HepG2 (cell line): ENCODE data around the gene HECTD4. TPM values are rescaled to one million over a fixed set of nuclear protein-coding genes. Genes with fewer than 3 reads are reported as not detected.

Experiments
- ADNP ChIP-seq: sonication (generic); formaldehyde crosslinking; IDR thresholded peaks from 2 replicates; pipeline ENCODE4 v1.4.0; 2020; ENCODE audit warnings: missing genetic modification reagents
- BRCA1 ChIP-seq: sonication (generic); formaldehyde crosslinking; IDR thresholded peaks from 2 replicates; pipeline ENCODE4 v1.4.0; 2020; ENCODE audit warnings: missing genetic modification reagents
- DMAP1 ChIP-seq: IDR thresholded peaks from 2 replicates; pipeline ENCODE4 v1.6.1; 2016
- ERF ChIP-seq: IDR thresholded peaks from 2 replicates; pipeline ENCODE4 v1.6.1; 2018; ENCODE audit warnings: missing biosample characterization, missing genetic modification reagents
- GABPA ChIP-seq, 2 experiments: IDR thresholded peaks; 2 replicates each; pipeline ENCODE4 v1.6.1; 2011 to 2016; ENCODE audit warnings: low read depth in 2 of 2, low read length in 1 of 2, missing biosample characterization in 1 of 2, missing genetic modification characterization in 1 of 2
- HDAC1 ChIP-seq: sonication (generic); formaldehyde crosslinking; IDR thresholded peaks from 2 replicates; pipeline ENCODE4 v1.5.1; 2020; ENCODE audit warnings: mild to moderate bottlenecking, missing genetic modification reagents
- HMG20B ChIP-seq: conservative IDR thresholded peaks from 2 replicates; pipeline ENCODE4 v1.6.1; 2016; ENCODE audit warnings: missing genetic modification reagents, missing compliant biosample characterization
- KAT7 ChIP-seq: IDR thresholded peaks from 2 replicates; pipeline ENCODE4 v1.6.1; 2018; ENCODE audit warnings: borderline replicate concordance, missing compliant biosample characterization
- KDM2A ChIP-seq: sonication (generic); formaldehyde crosslinking; IDR thresholded peaks from 2 replicates; pipeline ENCODE4 v1.4.0; 2020; ENCODE audit warnings: low read depth, missing genetic modification reagents, borderline replicate concordance
- MED13 ChIP-seq: sonication (generic); formaldehyde crosslinking; IDR thresholded peaks from 2 replicates; pipeline ENCODE4 v1.5.0; 2020; ENCODE audit warnings: missing genetic modification reagents
- POLR2AphosphoS5 ChIP-seq: IDR thresholded peaks from 2 replicates; pipeline ENCODE4 v1.6.1; 2012; ENCODE audit warnings: low read depth, low read length
- RFXAP ChIP-seq: sonication (generic); formaldehyde crosslinking; IDR thresholded peaks from 2 replicates; pipeline ENCODE4 v1.4.0; 2020; ENCODE audit warnings: missing genetic modification reagents, borderline replicate concordance
- SALL1 ChIP-seq: sonication (generic); formaldehyde crosslinking; IDR thresholded peaks from 2 replicates; pipeline ENCODE4 v1.8.0; 2022; ENCODE audit warnings: mild to moderate bottlenecking, missing genetic modification reagents
- SPEN ChIP-seq: sonication (generic); formaldehyde crosslinking; IDR thresholded peaks from 2 replicates; pipeline ENCODE4 v1.5.1; 2020; ENCODE audit warnings: low read depth, mild to moderate bottlenecking, missing genetic modification reagents
- TAF1 ChIP-seq: sonication (generic); formaldehyde crosslinking; IDR thresholded peaks from 2 replicates; pipeline ENCODE4 v1.4.0; 2020; ENCODE audit warnings: missing genetic modification reagents
- TGIF2 ChIP-seq: IDR thresholded peaks from 2 replicates; pipeline ENCODE4 v1.6.1; 2016; ENCODE audit warnings: control low read depth, missing compliant biosample characterization
- WIZ ChIP-seq: sonication (generic); formaldehyde crosslinking; IDR thresholded peaks from 2 replicates; pipeline ENCODE4 v1.5.1; 2020; ENCODE audit warnings: mild to moderate bottlenecking, missing genetic modification reagents
- ZNF263 ChIP-seq: sonication (generic); formaldehyde crosslinking; IDR thresholded peaks from 2 replicates; pipeline ENCODE4 v1.4.0; 2020; ENCODE audit warnings: missing genetic modification reagents
- ZNF335 ChIP-seq: sonication (generic); formaldehyde crosslinking; IDR thresholded peaks from 2 replicates; pipeline ENCODE4 v1.4.0; 2020; ENCODE audit warnings: missing genetic modification reagents
- ZNF709 ChIP-seq: sonication (generic); formaldehyde crosslinking; IDR thresholded peaks from 2 replicates; pipeline ENCODE4 v1.5.0; 2020; ENCODE audit warnings: mild to moderate bottlenecking, missing genetic modification reagents
- ZNF713 ChIP-seq: sonication (generic); formaldehyde crosslinking; IDR thresholded peaks from 2 replicates; pipeline ENCODE4 v1.4.0; 2020; ENCODE audit warnings: mild to moderate bottlenecking, missing genetic modification reagents
- polyA plus RNA-seq, 8 experiments: library from polyadenylated mRNA; depleted of rRNA in 3 of 8; stranded (reverse) in 7 of 8; unstranded in 1 of 8; fragments of >200 nt; fragmentation: Illumina TruSeq in 4 of 8; extraction: Trizol in 4 of 8; gene quantifications; 2 replicates each; pipeline versions ENCODE4 v1.2.1 to v1.2.3, GENCODE V29; 2011 to 2016; ENCODE audit warnings: low read depth in 4 of 8, missing spikeins in 1 of 8, mixed read lengths in 1 of 8; ENCODE audit not compliant: insufficient read depth in 1 of 8
- total RNA-seq, 5 experiments: library from RNA; depleted of rRNA; stranded (reverse); fragments of >200 nt; fragmentation: Illumina TruSeq; extraction: Trizol; gene quantifications; 2 replicates each; pipeline ENCODE4 v1.2.3, GENCODE V29; 2016; ENCODE audit warnings: low read depth in 1 of 5
- TF ChIP-seq, protein P1 (sequence below): sonication (generic); formaldehyde crosslinking; IDR thresholded peaks from 2 replicates; pipeline ENCODE4 v1.5.1; 2020; ENCODE audit warnings: mild to moderate bottlenecking, moderate library complexity, missing genetic modification reagents
- TF ChIP-seq, protein P2 (sequence below): IDR thresholded peaks from 2 replicates; pipeline ENCODE4 v1.4.0; 2020; ENCODE audit warnings: mild to moderate bottlenecking, missing genetic modification reagents

The HECTD4 gene
- total and polyA plus RNA-seq, 2 of the 13 experiments (the other 11 are each of a cell fraction or from before 2014, with no cell fraction given) = 9.0 to 11.4 TPM

DNA sequence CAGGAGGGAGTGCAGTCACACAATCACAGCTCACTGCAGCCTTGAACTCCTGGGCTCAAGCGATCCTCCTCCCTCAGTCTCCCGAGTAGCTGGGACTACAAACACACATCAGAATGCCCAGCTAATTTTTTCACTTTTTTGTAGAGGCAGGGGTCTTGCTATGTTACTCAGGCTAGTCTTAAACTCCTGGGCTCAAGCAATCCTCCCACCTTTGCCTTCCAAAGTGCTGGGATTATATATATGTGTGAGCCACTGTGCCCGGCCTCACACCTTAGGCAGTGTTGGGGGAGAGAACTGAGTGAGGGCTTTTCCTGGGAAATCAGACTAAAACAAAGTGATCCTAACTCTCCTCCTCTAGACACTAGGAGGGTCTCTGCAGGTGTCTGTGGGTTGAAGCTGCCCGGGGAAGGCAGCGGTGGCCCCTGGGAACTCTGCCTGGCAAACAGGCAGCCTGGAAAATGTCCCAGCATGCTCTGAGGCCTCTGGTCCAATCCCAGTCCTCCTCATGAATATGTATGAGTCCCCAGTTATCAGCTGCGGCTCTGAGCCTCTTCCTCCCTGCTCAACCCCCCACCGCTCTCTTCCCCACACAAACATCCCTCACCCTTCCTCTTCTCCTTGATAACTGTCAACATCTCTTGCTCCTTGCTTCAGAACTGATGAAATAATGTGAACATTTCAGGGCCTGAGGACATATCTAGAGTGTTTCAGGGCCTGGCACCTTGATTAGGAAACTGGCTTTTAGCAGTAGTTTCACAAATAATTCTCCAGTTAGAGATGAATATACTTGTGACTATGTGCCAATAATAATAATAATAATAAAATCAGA is 265.8 kb downstream of the HECTD4 start (continued):
- TF ChIP-seq, protein P1, sequence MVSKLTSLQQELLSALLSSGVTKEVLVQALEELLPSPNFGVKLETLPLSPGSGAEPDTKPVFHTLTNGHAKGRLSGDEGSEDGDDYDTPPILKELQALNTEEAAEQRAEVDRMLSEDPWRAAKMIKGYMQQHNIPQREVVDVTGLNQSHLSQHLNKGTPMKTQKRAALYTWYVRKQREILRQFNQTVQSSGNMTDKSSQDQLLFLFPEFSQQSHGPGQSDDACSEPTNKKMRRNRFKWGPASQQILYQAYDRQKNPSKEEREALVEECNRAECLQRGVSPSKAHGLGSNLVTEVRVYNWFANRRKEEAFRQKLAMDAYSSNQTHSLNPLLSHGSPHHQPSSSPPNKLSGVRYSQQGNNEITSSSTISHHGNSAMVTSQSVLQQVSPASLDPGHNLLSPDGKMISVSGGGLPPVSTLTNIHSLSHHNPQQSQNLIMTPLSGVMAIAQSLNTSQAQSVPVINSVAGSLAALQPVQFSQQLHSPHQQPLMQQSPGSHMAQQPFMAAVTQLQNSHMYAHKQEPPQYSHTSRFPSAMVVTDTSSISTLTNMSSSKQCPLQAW = 0 out of 2 replicates have a peak, but pooled peaks have one; percentile 18
- 0 out of 2 replicates have a peak, but pooled peaks have one; percentile 20 for TF ChIP-seq BRCA1 (CRISPR knock-in tag)
- no peak for TF ChIP-seq ADNP (CRISPR knock-in tag)
- peak; percentile 35; the same call in 1 of the 2 replicates for TF ChIP-seq HDAC1 (CRISPR knock-in tag)
- 0 out of 2 replicates have a peak, but pooled peaks have one; percentile 35 for TF ChIP-seq RFXAP (CRISPR knock-in tag)
- TF ChIP-seq KAT7 (CRISPR knock-in tag) = 0 out of 2 replicates have a peak, but pooled peaks have one; percentile 67
- TF ChIP-seq WIZ (CRISPR knock-in tag) = no peak
- no peak for TF ChIP-seq MED13 (CRISPR knock-in tag)
- no peak for TF ChIP-seq GABPA (IDR thresholded peaks at IDR 0.05; ENCODE audit: low read depth, low read length)
- peak; percentile 24; the same call in 1 of the 2 replicates for TF ChIP-seq GABPA (CRISPR knock-in tag; IDR thresholded peaks at IDR 0.05; ENCODE audit: low read depth)
- TF ChIP-seq TAF1 (CRISPR knock-in tag) = peak; percentile 59
- TF ChIP-seq ERF (CRISPR knock-in tag) = peak; percentile 73; the same call in 1 of the 2 replicates
- peak; percentile 28; the same call in 1 of the 2 replicates for TF ChIP-seq KDM2A (CRISPR knock-in tag)
- TF ChIP-seq SPEN (CRISPR knock-in tag) = 0 out of 2 replicates have a peak, but pooled peaks have one; percentile 27
- 0 out of 2 replicates have a peak, but pooled peaks have one; percentile 10 for TF ChIP-seq HMG20B (CRISPR knock-in tag)
- peak; percentile 69; the same call in 1 of the 2 replicates for TF ChIP-seq ZNF335 (CRISPR knock-in tag)
- peak; percentile 90 for TF ChIP-seq POLR2AphosphoS5
- TF ChIP-seq DMAP1 (CRISPR knock-in tag) = peak; percentile 56; the same call in 1 of the 2 replicates
- TF ChIP-seq ZNF709 = no peak
- peak; percentile 76 for TF ChIP-seq SALL1 (CRISPR knock-in tag)
- TF ChIP-seq, protein P2, sequence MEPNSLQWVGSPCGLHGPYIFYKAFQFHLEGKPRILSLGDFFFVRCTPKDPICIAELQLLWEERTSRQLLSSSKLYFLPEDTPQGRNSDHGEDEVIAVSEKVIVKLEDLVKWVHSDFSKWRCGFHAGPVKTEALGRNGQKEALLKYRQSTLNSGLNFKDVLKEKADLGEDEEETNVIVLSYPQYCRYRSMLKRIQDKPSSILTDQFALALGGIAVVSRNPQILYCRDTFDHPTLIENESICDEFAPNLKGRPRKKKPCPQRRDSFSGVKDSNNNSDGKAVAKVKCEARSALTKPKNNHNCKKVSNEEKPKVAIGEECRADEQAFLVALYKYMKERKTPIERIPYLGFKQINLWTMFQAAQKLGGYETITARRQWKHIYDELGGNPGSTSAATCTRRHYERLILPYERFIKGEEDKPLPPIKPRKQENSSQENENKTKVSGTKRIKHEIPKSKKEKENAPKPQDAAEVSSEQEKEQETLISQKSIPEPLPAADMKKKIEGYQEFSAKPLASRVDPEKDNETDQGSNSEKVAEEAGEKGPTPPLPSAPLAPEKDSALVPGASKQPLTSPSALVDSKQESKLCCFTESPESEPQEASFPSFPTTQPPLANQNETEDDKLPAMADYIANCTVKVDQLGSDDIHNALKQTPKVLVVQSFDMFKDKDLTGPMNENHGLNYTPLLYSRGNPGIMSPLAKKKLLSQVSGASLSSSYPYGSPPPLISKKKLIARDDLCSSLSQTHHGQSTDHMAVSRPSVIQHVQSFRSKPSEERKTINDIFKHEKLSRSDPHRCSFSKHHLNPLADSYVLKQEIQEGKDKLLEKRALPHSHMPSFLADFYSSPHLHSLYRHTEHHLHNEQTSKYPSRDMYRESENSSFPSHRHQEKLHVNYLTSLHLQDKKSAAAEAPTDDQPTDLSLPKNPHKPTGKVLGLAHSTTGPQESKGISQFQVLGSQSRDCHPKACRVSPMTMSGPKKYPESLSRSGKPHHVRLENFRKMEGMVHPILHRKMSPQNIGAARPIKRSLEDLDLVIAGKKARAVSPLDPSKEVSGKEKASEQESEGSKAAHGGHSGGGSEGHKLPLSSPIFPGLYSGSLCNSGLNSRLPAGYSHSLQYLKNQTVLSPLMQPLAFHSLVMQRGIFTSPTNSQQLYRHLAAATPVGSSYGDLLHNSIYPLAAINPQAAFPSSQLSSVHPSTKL (CRISPR knock-in tag) = peak; percentile 23; the same call in 1 of the 2 replicates
- TF ChIP-seq ZNF263 = peak; percentile 38; the same call in 1 of the 2 replicates
- TF ChIP-seq ZNF713 = no peak
- TF ChIP-seq TGIF2 (CRISPR knock-in tag) = 0 out of 2 replicates have a peak, but pooled peaks have one; percentile 38
